Tibial nerve (tissue), 4 donors: ENCODE results near the gene POLR1B.
"Not testable (repeated sequence)": the region's sequence is repeated elsewhere in the genome, so short reads cannot be mapped to it uniquely, and the experiment has no call there.

ENCODE experiments used
- CTCF ChIP-seq, 5 experiments: fragments of 200-600 bp in 3 of 5; fragments of 450-650 bp in 2 of 5; sonication (generic) in 3 of 5; IDR thresholded peaks; one replicate each; pipeline ENCODE4 v1.5.1; 2016 to 2019; ENCODE audit warnings: antibody characterized with exemption in 5 of 5, mild to moderate bottlenecking in 3 of 5, moderate library complexity in 2 of 5
- EP300 ChIP-seq, 2 donors: sonication (generic); formaldehyde crosslinking; IDR thresholded peaks; one replicate each; pipeline ENCODE4 v1.6.1; 2017; ENCODE audit warnings: antibody characterized with exemption in 2 of 2, mild to moderate bottlenecking in 1 of 2

GRCh38 chr2:112509239-112509998, 32.8 kb upstream of the POLR1B start:
- TF ChIP-seq EP300, CTCF (IDR thresholded peaks at IDR 0.05): not testable (repeated sequence)
